Astrocyte of the hippocampus (primary cell): Measurements from ENCODE around the gene BEGAIN.
A peak's percentile ranks its signal among the peaks of the same experiment; 100 is the strongest.

Source experiments
- DNase-seq: peaks from one replicate; pipeline ENCODE4 v3.0.0; 2011; ENCODE audit warnings: low read depth, low spot score

BEGAIN gene

DNA sequence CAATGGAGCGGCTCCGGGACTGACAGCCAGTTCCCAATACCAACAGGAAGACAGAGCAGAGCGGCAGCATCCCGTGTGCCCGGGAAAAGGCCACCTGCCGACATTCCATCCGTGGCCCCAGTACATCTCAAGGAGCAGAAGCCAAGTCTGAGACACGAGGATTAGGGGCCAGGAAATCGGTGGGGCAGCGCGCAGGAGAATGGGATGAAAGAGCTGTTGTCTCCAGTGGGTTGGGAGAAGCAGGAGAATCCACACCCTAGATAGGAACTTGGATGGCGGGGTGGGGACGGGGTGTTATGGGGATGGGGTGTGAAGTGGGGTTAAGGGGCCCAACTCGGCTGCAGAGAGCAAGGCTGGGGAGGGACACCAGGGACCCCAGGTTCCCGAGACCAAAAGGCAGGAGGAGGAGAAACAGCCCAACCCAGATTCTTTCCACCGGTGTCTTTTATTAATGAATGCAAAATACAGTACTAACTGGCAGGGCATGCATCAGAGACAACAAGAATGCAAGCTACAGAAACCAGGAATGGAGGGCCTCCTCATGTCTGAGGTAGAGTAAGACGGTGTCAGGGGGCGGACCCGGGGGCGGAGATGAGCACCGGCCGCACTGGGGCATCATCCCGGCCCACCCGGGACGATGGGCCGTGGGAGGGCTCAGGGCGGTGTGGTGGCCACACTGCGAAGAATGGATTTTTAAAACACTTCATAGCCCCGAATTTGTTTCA is 50.3 kb downstream of the BEGAIN start:
- no peak for DNase-seq

DNA sequence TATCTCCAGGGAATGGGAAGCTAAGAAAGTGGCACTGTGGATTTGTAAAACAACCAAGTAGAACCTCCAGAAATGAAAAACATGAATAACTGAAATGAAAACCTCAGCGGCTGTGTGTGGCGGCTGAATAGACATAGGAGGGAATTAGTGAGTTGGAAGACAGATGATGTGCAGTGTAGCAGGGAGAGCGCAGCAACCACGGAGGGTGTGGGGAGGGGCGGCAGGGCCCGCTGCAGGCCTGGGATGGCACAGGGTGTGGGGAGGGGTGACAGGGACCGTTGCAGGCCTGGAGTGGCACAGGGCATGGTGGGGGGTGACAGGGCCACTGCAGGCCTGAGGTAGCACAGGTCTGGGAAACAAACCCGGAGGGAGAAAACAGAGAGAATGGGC is 51.1 kb downstream of the BEGAIN start:
- DNase-seq = no peak

DNA sequence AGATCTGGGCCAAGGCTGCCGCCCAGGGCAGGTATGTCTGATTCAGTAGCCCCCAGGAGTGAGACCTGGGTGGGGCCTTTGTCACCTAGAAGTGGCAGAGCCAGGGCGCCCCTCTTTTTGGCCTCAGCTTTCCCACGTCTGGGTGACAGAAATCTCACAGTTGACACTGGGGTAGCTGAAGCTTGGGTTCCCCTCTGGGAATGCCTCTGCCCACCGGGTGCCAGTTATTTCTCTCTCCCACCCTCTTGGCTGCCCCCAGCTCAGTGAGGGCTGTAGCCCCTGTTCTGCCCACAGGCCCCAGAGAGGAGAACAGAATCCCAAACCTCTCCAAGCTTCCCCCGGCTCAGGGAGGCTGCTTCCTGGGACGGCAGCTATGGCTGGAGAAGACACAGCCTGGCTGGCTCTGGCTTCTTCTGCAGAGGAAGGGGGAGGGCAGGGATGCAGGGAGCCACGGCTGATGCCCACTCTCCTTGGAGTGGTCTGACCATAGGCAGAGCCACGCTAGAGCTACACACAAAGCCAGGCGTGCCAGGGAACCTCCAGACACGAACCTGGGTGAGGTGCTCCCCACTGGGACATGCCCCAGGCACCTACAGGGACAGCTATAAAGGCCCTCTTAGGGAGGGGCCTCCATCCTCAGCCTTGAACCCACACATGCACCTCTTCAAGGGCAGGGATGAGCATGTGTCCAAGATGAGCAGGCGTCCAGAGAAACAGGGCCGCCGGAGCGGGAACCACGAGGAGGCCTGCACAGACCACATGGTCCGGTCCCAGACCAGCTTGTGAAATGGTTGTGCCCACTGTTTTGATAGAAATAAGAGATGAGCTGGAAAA is 51.7 kb downstream of the BEGAIN start:
- DNase-seq = no peak

DNA sequence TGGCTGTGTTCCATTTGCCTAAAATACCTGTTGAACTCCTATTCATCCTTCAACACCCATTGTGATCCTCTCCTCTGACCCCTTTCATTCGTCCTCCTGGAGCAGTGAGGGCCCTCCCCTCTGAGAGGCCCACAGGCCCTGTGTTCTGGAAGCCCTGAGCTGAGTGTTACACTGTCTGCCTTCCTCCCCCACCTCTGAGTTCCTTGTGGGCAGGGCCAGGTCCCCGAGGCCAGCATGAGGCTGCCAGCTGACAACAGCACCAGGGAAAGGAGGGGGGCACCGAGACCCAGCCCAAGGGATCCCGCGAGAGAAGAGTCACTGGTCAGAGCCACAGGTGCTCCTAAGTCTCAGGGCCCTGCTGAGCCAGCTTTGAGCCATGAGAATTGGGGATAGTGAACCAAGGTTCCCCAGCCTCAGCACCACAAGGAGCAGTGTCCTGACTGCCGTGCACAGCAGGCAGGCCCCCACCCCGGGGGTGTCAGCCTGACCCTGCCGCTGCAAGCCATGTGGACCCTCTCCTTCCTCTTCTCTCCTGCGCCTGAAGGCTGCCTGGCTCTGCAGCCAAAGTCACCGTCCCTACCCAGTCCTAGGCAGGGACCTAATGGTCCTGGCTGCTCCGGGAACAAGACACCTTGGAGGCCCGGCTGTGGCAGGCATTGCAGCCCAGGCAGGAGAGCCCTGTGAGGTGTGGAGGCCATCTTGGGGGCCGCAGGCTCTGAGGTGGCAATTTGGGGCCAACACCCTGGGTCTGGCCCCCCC is 52.5 kb downstream of the BEGAIN start:
- DNase-seq = no peak

DNA sequence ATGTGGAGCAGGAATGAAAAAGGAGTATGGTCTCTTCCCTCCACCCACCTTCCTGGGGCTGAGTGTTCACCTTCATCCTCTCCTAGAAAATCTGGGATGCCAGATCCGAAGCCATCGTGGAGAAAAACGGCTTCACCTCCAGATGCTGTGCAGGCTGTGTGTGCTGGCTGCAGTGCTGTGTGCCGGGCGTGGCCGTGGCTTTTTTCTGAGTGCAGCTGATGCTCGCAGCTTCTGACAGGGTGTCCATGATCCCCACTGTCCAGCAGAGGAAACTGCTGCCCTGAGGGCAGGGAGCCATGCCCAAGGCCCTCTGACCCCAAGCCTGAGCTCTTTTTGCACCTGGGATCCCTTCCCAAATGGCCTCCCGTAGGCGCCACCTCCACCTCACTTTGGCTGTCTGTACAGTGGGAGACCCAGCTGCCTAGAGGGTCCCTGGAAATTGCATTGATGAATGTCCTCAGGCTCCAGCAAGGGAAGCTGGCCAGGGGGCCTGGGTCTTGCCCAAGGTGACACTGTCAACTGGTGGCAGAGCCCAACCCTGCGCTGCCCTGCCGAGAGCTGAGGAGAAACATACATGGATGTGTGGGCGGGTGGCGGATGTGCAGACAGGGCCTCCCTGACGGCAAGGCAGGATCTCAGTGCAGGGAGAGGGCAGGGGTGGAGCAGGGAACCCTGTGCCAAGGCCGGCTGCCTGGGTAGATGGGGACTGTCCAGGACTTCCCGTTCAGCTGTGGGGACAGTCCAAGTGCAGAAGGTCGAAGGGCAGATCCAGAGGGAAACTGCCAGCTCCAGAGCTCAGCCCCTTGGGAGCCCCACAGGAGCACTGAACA is 53.3 kb downstream of the BEGAIN start:
- DNase-seq = no peak

DNA sequence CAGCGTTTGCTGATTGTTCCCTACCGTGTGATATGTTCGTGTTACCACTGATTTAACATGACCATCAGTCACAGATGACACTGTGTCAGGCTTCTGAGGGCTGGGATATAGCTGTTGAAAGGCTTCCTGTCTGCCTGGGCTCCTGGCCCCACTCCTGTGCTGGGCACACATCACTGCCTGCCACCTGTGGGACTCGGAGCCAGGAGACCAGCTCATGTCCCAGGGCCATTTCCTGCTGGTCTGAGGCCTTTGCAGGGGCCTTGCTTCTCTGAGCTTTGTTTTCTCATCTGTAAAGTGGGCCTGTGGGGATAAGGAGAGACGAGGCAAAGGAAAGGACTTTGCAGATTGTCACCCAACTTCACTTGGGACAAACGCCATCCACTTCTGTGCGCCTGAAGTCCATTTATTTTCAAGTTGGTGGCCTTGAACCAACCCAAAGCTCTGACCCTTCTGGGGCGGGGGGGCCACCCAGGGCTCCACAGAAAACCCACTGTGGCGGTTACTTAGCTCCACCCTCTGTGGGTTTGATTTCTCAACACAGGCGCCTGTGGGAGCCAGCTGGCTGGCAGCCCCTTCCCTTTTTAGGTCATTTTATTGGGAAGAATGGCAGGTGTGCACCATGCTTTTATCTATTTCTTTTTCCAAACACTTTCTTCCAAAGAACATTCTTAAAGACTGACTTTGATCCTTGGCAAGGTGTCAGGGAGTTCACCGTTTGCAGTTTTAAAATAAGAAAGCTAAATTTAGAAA is 54.1 kb downstream of the BEGAIN start:
- DNase-seq = peak; percentile 81

DNA sequence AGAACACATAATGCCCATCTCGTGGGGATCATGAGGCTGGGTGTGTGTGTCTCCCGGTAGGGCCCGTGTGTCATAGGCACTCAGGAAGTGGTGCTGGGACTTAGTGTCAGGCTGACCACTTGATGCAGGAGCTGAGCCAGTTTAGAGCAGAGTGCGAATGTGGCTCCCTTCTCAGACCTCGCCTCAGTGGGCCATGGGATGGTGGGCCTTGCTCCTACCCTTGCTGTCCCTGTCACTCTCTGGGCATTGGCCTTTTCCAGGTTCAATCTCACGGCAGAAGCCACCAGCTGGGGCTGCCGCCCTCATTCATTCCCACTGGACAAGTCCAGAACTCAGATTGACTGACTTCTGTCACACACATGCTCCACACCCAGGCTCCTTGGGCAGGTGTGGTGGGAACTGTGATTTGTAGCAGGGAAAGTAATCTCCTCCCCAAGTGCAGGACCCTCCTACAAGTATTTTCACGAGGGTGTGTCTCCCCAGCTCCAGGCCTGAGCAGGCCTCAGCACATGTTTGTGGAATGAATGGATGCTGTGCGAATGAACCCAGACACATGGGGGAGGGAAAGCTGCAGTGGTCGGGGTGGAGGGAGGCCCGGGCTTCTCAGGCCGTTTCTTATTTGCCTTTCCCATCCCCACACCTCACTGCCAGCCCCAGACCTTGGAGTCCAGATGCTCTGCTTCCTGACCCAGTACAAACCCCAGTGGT is 54.9 kb downstream of the BEGAIN start:
- peak; percentile 58 for DNase-seq

DNA sequence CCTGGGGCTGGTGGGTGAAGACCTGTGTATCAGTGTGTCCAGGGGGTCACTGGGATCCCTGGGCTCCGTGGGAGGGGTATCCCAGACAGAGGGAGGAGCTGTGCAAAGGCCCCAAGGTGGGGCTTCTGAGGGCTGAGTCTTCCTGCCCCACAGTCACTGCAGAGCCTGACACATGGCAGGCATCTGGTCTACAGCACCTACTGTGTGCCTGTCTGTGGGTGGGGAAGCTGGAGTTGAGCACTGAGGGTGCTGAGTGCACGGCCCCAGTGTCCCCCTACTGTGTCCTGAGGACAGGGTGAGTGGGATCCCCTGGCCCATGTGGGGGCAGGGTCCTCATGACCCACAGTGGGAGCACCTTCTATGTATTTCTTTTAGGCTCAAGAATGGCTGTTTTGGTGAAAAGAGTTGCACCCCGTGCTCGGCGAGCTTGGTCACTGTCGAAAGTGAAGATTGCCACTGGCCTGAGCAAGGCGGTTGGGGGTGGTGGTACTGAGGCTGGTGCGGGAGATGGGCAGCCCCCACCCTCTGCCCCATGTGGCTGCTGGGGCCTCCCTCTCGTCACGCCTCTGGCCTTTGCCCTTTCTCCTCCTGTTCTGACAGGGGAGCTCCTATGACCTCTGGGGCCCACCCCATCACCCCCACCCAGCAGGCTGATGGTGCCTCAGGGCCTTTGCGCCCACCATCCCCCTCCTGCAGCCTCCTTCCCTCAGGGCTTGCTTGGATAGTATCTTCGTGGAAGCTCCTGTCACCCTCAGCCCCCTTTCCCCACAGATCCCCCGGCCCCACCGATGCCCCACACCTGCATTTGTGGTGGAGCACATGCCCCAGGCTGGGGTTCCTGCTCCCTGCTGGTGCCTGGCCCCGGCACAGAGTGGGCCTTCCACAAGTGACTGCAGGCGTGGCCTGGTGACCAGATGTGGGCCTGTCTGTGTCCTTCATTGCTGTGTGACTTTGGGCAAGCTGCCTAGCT is 55.8 kb downstream of the BEGAIN start:
- no peak for DNase-seq

DNA sequence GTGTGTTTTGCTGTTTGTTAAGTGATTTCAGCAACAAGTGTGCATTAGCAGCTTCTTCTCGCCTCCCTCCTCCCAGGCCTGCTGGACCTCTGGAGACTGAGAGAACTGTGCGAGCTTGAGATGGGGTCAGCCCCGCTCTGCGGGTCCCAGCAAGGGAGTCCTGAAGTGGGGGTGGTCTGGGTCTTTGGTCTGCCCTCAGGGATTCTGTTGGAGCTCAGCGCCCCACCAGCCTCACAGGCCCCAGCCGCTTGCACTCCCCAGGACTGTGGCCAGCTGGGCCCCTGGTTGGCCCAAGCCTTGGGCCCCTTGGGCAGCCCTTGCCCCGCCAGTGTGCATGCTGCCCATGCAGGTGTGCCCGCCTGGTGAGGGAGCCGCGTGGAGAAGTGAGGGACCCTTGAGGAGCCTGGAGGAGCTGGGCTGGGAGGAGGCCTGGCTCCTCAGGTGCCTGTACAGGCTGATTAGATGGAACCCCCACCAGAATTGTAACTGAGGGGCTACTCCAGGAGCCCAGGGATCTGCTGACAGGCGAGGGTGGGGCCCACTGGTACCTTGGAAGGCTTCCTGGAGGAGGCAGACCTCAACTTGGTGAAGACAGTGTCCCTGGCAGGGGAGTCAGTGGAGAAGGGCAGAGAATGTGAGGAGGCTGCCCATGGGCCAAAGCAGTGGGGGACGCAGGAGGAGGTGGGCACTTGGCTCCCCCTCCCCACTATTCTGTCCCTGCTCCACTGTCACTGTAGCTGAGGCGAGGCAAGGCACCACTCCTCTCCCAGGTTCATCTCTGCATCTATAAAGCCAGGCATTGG is 56.7 kb downstream of the BEGAIN start:
- DNase-seq = no peak

DNA sequence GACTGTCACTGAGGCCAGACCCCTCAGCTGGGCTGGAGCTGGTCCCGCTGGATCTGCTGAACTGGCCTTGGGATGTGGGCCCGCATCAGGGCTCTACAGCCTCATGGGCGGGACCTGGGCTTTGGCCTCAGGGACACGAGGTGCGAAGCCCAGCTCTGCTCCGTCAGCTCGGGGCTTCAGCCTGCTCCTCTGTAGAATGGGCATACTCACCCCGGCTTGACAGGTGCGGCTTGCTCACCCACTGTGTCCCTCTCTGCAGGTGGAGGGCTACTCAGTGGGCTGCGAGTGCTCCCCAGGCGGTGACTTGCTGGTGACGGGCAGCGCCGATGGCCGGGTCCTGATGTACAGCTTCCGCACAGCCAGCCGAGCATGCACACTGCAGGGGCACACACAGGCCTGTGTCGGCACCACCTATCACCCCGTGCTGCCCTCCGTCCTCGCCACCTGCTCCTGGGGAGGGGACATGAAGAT is 57.6 kb downstream of the BEGAIN start:
- DNase-seq = peak; percentile 0

DNA sequence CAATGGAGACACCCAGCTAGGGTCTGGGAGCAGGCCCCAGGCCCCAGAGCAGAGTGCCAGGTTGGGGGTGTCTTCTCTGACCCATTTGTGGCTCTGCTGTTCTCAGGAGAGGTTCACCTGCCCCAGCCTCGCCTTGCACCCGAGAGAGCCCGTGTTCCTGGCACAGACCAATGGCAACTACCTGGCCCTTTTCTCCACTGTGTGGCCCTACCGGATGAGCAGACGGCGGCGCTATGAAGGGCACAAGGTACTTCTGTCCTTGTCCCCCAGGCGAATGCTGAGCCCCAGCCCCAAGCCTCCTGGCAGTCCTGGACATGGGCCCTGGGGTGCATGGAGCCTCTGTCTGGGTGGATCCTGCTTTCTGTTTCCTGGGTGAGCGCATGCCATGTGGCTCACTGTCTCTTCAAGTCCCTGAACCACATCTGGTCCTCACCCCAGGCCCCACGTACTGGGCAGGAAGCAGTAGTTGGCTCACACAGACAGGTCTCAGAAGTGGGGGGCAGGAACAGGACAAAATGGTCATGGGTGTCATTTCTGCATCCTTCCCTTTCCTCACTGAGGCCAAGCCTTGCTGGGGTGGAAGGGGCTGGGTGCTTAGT is 58.2 kb downstream of the BEGAIN start:
- no peak for DNase-seq

DNA sequence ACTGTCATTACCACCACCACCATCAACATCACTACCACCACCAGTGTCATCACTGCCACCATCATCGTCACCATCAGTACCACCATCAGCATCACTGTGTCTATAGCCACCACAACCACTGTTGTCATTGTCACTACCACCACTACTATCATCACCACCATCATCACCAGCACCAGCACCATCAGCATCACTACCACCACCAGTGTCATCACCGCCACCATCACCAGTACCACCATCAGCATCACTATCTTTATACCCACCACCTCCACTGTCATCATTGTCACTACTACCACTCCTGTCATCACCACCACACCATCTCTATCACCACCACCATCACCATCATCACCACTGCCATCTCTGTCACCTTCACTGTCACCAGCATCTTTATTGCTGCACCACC is 60.6 kb downstream of the BEGAIN start:
- peak; percentile 5 for DNase-seq

DNA sequence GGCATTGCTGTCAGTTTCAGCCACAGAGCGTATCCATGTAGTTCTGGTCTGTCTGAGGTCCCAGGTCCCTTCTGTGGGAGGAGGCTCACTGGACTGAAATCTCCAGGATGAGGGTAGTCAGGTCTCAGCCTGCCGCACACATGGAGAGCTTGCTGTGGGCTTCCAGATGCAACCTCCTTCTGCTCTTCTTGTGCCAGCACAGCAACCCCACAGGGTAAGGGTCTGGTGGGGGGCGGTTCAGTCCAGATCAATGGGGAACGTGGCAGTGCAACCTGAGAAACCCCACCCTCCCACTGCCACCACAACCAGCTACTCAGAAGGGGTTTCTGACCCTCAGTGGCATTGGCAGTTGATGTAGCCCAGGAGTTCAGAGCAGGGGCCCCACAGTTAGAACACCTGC is 61.2 kb downstream of the BEGAIN start:
- DNase-seq = no peak

DNA sequence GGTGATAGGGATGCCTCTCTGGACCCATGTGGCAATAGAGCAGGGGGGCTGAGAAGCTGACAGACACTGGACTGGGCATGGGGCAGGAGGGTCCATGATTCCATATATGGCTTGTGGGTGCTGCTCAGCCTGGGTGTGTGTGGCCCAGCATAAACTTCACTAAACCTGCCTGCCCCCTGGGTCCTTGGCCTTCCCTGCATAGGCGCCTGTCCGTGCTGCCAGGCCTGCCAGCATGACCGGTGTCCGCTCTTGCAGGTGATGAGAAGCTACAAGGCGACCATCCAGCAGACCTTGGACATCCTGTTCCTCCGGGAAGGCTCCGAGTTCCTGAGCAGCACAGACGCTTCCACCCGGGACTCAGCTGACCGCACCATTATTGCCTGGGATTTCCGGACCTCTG is 61.6 kb downstream of the BEGAIN start:
- no peak for DNase-seq

DNA sequence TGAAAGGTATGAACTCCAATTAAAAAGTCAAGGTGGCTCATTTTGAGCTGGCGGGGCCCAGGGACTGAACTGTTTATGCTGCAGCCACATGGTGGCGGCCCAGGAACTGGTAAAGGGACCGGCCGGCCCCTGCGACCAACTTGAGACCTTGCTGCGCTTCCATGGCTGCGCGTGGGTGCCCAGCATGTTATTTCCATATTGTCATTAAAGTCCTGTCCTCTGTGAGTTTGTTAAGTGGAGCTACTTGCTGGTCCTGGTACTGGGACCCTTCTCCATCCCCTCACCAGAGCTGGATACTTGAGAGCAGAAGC is 62.3 kb downstream of the BEGAIN start:
- peak; percentile 20 for DNase-seq

DNA sequence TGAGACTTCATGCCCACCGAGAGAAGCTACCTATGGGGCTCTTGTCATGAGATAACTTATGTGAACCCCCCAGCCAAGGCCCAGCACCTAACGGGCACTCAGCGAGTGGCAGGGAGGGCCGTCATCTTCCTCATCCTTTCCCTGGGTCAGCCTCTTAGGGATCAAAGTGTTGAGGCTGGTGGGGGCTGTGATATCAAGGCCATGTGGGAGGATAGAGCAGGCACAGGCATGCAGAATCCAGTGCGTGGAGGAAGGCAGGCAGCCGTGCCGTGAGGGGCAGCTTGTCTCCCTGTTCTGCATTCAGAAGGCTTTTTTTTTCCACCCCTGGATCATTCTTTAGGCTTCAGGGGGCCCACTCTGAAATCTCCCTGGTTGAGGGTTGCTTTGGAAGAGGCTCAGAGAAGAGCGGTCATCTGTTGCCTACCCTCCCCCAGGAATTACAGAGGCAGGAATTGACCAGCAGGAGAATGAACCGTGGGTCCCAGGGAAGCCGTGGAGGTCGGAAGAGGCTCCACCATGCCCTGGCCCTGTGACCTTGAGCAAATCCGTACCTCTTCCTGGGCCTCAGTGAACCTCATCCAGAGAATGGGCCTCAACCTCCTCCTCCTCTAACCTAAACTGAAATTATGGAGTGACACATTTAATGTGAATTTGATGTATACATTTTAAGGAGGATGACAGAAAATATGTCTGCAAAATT is 62.8 kb downstream of the BEGAIN start:
- peak; percentile 0 for DNase-seq

DNA sequence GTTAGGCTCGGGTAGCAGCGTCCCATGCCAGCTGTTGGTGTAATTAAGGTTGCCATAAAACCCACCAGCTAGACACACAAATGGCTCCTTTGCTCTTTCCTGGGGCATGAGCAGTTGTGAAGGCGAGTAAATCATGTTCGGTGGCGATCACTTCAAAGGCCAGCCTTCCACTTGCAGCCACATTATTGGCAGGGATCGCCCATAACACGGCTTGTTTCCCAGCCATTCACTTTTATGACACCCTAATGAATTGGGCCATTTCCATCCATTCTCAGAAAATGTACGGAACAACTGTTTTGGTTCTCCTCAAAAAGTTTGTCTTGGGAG is 63.4 kb downstream of the BEGAIN start:
- DNase-seq = no peak
